EH (cell line): ENCODE data around the gene FOXD4.
"Not testable (repeated sequence)": the region's sequence is repeated elsewhere in the genome, so short reads cannot be mapped to it uniquely, and the experiment has no call there.

Source experiments
- DNase-seq: peaks from one replicate; pipeline ENCODE4 v3.0.0-alpha.2; 2015; ENCODE audit warnings: low read depth

Gene FOXD4

GRCh38 chr9:117995-118467, at the start of gene FOXD4:
TSS of gene FOXD4 (minus strand) at chr9:118417. CDS start at chr9:118119, 298 bp downstream.
- not testable (repeated sequence) for DNase-seq

GRCh38 chr9:159871-160270, 41.7 kb upstream of the FOXD4 start:
- DNase-seq, result not testable (repeated sequence)

- DNase-seq, result not testable (repeated sequence)
Observed at GRCh38 chr9:151173-151572, 33.0 kb upstream of the FOXD4 start.

- not testable (repeated sequence) for DNase-seq
Observed at GRCh38 chr9:139880-140279, 21.7 kb upstream of the FOXD4 start.

GRCh38 chr9:117144-117994, 848 bp downstream of the FOXD4 start:
- not testable (repeated sequence) for DNase-seq

GRCh38 chr9:116239-117077, 1.8 kb downstream of the FOXD4 start:
- DNase-seq, result not testable (repeated sequence)

- not testable (repeated sequence) for DNase-seq
Observed at GRCh38 chr9:115118-115451, 3.1 kb downstream of the FOXD4 start.

GRCh38 chr9:114267-115117, 3.7 kb downstream of the FOXD4 start:
- DNase-seq, result not testable (repeated sequence)

GRCh38 chr9:113468-114266, 4.5 kb downstream of the FOXD4 start:
- not testable (repeated sequence) for DNase-seq

GRCh38 chr9:112589-113467, 5.4 kb downstream of the FOXD4 start:
- not testable (repeated sequence) for DNase-seq

- DNase-seq, result not testable (repeated sequence)
Observed at GRCh38 chr9:110672-111071, 7.5 kb downstream of the FOXD4 start.

GRCh38 chr9:109540-109939, 8.7 kb downstream of the FOXD4 start:
- not testable (repeated sequence) for DNase-seq

GRCh38 chr9:108742-109495, 9.3 kb downstream of the FOXD4 start:
- DNase-seq, result not testable (repeated sequence)

GRCh38 chr9:105991-106390, 12.2 kb downstream of the FOXD4 start:
- not testable (repeated sequence) for DNase-seq

GRCh38 chr9:100430-100829, 17.8 kb downstream of the FOXD4 start:
- DNase-seq, result not testable (repeated sequence)

- DNase-seq, result not testable (repeated sequence)
Observed at GRCh38 chr9:99867-100266, 18.4 kb downstream of the FOXD4 start.

- DNase-seq, result not testable (repeated sequence)
Observed at GRCh38 chr9:98775-99174, 19.4 kb downstream of the FOXD4 start.

GRCh38 chr9:94992-95391, 23.2 kb downstream of the FOXD4 start:
- DNase-seq, result not testable (repeated sequence)

- not testable (repeated sequence) for DNase-seq
Observed at GRCh38 chr9:94323-94722, 23.9 kb downstream of the FOXD4 start.
